HG02571 (cell line): ENCODE measurements around the gene TRAT1.

Experiments used
- ATAC-seq: cut with Tn5 transposase; IDR thresholded peaks from one replicate; pipeline ENCODE4 v1.9.1; 2021; ENCODE audit warnings: mild to moderate bottlenecking, moderate library complexity; ENCODE audit not compliant: unreplicated experiment

The TRAT1 gene

GRCh38 chr3:108849075-108849474, 26.5 kb downstream of the TRAT1 start:
- ATAC-seq, result no peak

- no peak for ATAC-seq
These were observed 38.8 kb downstream of the TRAT1 start for GRCh38 chr3:108861401-108861800.

- no peak for ATAC-seq
These were observed 40.5 kb downstream of the TRAT1 start for GRCh38 chr3:108862865-108863798.

- ATAC-seq, result no peak
These were observed 41.2 kb downstream of the TRAT1 start for GRCh38 chr3:108863799-108864135.

- ATAC-seq, result no peak
These were observed 55.3 kb downstream of the TRAT1 start for GRCh38 chr3:108877901-108878300.

GRCh38 chr3:108879915-108880314, 57.3 kb downstream of the TRAT1 start:
- ATAC-seq, result no peak

GRCh38 chr3:108882762-108883161, 60.2 kb downstream of the TRAT1 start:
- ATAC-seq, result no peak

GRCh38 chr3:108883373-108883772, 60.8 kb downstream of the TRAT1 start:
- ATAC-seq, result no peak

- ATAC-seq, result no peak
These were observed 64.5 kb downstream of the TRAT1 start for GRCh38 chr3:108887121-108887520.

- no peak for ATAC-seq
These were observed 65.2 kb downstream of the TRAT1 start for GRCh38 chr3:108887777-108888176.

- no peak for ATAC-seq
These were observed 69.2 kb downstream of the TRAT1 start for GRCh38 chr3:108891833-108892232.

GRCh38 chr3:108894981-108895380, 72.4 kb downstream of the TRAT1 start:
- no peak for ATAC-seq

GRCh38 chr3:108897883-108898282, 75.3 kb downstream of the TRAT1 start:
- no peak for ATAC-seq

- ATAC-seq, result no peak
These were observed 76.9 kb downstream of the TRAT1 start for GRCh38 chr3:108899530-108899929.
